Stimulated activated CD8-positive, alpha-beta memory T cell treated with anti-CD3 and anti-CD28 coated beads, Interleukin-2, amount 100 ng/mL, for 1 hour (primary cell): ENCODE results near the gene NDUFV3.
"Not testable (repeated sequence)": the region's sequence is repeated elsewhere in the genome, so short reads cannot be mapped to it uniquely, and the experiment has no call there.

Experiments used
- DNase-seq, 2 donors: peaks; one replicate each; pipeline ENCODE4 v3.0.0-alpha.2; 2020; ENCODE audit warnings: low read depth in 2 of 2

NDUFV3 gene

DNA sequence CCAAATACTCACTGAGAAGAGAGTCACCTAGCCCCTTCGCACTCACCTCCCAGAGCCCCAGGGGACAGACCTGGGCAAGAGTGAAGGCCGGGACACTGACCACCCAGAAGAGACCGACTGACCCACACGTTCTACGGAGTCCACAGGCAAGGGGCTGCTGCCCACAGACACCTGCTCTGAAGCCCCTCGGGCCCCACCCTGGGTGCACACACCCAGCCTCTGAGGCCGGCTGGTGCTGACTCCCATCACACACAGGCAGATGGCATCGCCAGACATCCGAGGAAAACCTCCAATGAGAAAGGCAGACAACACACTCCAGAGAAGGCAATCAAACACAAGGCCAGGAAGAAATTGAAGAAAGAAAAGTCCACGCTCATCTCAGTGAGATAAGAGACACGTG is 35.9 kb upstream of the NDUFV3 start:
- no peak for DNase-seq

GRCh38 chr21:42858185-42858847 is 34.8 kb upstream of the NDUFV3 start:
- DNase-seq: no peak

- no peak for DNase-seq
Measured at GRCh38 chr21:42858957-42859890, 33.9 kb upstream of the NDUFV3 start.

GRCh38 chr21:42859891-42860230 is 33.2 kb upstream of the NDUFV3 start:
- DNase-seq: no peak

DNA sequence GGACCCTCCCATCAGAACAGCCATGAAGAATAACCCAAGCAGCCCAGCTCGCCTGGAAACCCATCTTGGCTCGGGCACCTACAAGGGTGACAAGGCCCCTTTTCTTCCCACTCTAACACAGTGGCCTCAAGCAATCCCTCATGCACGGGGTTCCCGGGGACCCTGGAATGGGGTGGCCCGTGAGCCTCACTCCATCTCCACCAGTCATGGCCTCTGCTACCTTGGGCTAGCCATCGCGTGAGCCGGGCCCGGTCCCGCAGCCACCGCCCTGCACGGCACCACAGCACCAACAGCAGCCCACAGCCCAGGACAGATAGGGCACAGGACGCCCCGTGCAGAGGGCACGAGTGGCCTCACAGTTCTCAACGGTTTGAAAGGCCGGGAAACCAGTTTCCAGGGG is 32.8 kb upstream of the NDUFV3 start:
- no peak for DNase-seq

GRCh38 chr21:42861311-42861847 is 31.7 kb upstream of the NDUFV3 start:
- no peak for DNase-seq

- no peak for DNase-seq
Measured at GRCh38 chr21:42861848-42862400, 31.2 kb upstream of the NDUFV3 start.

DNA sequence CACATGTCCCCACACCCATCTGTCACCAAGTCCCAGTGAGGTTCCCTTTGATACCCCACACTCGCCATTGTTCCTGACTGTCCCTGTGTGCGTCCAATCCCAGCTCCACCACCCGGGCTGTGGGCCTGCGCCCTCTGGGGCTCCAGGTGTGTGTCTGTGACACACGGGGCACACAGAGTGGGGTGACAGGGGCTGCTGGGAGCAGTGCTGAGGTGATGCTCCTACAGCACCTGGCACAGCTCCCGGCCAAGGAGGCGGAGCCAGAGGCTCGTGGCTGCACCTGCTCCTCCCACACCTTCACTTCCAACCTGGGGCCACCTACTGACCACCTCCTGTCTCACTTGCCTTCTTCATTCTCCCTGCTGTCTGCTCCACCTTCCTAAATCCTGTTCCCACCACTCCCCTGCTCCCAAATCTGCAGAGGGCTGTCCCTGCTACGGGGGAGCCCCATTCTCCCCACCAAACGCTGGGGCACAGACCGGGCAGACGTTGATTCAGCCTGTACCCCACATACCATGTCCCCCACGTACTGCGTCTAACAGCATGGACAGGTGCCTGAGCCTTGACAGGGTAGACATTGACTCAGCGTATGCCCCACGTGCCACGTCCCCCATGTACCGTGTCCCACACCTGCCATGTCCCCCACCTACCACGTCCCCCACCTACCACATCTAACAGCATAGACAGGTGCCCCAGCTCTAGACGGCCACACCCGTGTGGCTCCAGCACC is 30.2 kb upstream of the NDUFV3 start:
- DNase-seq: no peak

DNA sequence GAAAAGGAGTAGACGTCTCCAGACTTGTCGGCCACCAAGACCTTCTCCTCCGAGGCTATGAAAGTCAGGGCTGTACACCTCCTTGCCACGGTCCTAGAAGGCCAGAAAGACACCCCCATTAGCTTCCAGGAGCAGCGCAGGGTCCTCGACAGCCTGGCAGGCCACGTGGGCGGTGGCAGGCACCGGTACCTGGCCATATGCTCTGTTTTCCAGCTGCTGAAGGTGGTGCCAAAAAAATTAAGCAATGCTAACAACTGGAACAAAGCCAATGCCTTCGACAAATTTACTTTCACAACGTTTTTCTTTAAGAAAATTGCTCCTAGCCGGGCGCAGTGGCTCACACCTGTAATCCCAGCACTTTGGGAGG is 29.6 kb upstream of the NDUFV3 start:
- DNase-seq: no peak

DNA sequence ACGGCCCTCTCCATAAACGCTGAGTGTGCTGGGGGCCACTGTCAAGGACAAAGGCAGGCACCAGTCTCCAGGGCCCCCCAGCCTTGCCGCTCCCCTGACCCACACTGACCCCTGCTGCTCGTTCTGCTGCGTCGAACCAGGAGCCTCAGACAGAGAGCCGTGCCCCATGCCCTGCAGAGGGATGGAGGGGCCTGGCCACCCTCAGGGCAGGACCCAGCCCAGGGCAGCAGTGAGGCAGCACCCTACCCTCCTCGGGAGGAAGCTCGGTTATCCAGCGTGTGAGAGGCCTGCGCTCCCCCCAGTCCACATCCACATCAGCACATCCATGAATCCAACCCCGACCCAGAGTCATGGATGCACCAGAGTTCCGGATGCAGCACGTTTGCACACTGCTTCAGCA is 28.8 kb upstream of the NDUFV3 start:
- no peak for DNase-seq

- no peak for DNase-seq
Measured at GRCh38 chr21:42864815-42865775, 28.0 kb upstream of the NDUFV3 start.

GRCh38 chr21:42865776-42866160 is 27.3 kb upstream of the NDUFV3 start:
- no peak for DNase-seq

- no peak for DNase-seq
Measured at GRCh38 chr21:42868196-42868595, 24.9 kb upstream of the NDUFV3 start.

DNA sequence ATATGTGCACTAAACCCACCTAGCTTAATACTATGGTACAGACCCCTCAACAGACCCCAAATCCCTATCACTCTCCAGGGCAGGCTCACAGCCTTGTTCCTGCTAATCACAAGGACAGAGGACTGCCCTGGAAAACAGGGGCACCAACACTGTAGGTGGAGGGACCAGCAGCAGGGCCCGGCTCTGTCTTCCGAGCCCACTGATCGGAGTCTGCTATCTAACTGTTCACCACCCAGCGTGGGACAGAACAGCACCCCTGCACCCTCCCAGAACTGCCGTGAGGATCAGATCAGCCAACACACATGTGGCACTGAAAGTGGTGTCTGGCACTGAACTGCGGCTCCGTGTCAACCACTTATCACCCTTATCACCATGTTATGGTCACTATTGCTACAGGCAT is 20.0 kb upstream of the NDUFV3 start:
- DNase-seq: no peak

DNA sequence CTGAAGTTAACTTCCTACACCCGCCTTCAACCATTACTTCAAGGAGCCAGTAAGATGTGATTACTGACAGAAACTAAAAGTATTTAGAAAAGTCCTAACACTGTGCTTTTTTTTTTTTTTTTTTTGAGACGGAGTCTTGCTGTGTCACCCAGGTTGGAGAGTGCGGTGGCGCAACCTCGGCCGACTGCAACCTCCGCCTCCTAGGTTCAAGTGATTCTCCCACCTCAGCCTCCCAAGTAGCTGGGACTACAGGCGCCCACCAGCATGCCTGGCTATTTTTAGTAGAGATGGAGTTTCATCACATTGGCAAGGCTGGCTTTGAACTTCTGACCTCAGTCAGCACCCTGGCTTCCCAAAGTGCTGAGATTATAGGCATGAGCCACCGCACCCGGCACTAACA is 17.3 kb upstream of the NDUFV3 start:
- DNase-seq: not testable (repeated sequence)

GRCh38 chr21:42878678-42878992 is 14.5 kb upstream of the NDUFV3 start:
- no peak for DNase-seq

DNA sequence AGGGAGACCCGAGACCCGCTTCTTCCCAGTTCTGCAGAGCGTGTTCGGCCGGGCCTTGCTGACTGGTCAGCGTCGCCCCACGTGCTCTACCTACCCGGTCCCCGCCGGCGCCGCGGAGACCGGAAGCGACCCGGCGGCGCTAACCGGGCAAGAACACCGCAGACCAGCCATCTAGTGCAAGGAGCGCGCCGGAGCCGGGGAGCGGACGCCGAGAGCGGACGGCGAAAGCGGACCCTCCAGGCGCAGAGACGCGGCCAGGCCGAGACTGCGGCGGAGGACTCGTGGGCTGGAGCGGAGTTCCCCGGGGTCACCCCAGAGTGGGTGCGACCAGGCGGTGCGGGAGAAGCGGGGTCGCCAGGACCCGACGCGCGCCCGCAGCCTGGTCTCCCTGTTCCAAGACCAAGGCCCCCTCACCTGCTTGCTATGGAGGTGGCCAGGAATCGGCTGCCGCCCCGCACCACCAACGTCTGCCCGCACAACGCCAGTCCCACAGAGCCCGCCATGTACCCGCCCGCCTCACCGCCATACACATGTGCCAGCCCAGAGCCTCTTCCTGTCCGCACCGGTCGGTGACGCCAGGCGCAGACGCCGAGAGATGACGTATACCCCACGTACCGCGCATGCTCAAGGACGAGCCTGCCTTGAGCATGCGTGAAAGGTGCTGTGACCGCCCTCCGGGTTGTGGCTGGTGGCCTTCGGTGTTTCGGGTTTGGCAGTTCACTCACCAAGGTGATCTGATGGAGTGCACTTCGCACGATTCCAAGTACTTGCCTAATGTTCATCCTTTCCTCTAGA is 13.9 kb upstream of the NDUFV3 start, which contains the start of gene WDR4:
WDR4 (minus strand) TSS at position 547 of the 795 bp plus-strand sequence; CDS start at position 503, 44 bp downstream.
- DNase-seq: peak; percentile 97 to 99

- no peak for DNase-seq
Measured at GRCh38 chr21:42880352-42880751, 12.8 kb upstream of the NDUFV3 start.

GRCh38 chr21:42883921-42884320 is 9.2 kb upstream of the NDUFV3 start:
- DNase-seq: no peak

GRCh38 chr21:42887326-42887725 is 5.8 kb upstream of the NDUFV3 start:
- no peak for DNase-seq
